ENCODE results near the gene CHGA.

CHGA gene

DNA sequence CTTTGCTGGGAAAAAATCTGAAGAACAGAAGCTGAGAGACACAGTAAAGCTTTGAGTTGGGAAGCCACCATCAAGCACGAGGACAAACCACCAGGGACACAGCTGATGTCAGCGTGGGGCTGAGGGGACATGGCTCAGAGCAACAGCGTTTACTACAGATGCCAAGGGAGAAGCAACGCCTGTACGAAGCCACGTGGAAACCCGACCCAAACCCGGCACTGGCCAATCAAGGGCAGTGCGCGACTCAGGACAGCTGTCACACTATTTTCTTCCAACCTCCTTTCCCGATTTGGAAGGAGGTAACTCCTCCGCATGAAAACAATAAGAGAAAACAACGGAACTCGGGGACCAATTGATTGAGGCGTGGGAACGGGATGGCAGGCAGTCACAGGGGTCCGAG lies 20.2 kb upstream of the CHGA start:
- DNase-seq (ENCODE audit: low read depth) = no peak
- TF ChIP-seq CTCF (IDR thresholded peaks at IDR 0.05; ENCODE audit: control insufficient read depth, insufficient read depth, low read depth, low read length, missing control alignments) = no peak
- no peak overlapping the region for H3K4me3 ChIP-seq (ENCODE audit: control insufficient read depth, low read depth, low read length)

DNA sequence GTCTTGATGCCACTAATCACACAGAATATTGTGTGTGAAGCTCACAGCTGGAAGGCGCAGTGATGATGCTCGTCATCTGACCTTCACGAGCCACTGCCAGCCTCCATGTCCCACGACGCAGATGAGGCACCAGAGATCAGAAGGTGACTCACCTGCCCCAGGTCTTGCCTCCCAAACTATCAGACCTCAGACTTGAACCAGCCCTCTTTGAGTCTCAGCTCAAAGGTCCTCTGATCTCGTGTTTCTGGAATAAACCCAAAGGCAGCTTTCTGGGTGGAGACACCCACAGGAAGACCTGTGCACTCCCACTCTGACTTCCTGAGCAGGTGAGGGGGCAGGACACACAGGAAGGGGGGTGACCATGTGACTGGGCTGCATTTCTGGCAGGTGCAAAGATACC lies 19.6 kb upstream of the CHGA start:
- TF ChIP-seq CTCF (IDR thresholded peaks at IDR 0.05; ENCODE audit: control insufficient read depth, insufficient read depth, low read depth, low read length, missing control alignments) = no peak
- DNase-seq (ENCODE audit: low read depth) = no peak
- H3K4me3 ChIP-seq (ENCODE audit: control insufficient read depth, low read depth, low read length) = no peak overlapping the region

DNA sequence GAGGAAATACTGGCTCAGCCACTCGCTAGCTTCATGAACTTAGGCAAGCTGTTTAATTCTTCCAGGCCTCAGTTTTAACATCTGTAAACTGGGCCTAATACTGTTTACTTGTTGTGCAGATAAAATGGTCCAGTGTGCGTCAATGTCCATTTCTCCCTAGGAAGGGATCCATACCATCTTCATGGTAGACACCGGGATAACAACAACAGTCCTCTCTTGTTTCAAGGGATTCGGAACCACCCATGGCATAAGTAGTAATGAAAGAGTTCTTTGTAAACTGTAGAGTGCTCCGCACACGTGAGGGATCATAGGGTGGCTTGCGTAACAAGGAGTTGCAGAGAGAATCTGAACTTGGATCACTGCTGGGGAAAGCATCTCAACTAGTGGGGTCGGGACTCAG lies 17.3 kb upstream of the CHGA start:
- H3K4me3 ChIP-seq (ENCODE audit: control insufficient read depth, low read depth, low read length) = no peak overlapping the region
- no peak for TF ChIP-seq CTCF (IDR thresholded peaks at IDR 0.05; ENCODE audit: control insufficient read depth, insufficient read depth, low read depth, low read length, missing control alignments)
- DNase-seq (ENCODE audit: low read depth) = no peak

GRCh38 chr14:92906420-92906819 lies 16.5 kb upstream of the CHGA start:
- no peak for DNase-seq (ENCODE audit: low read depth)
- no peak for TF ChIP-seq CTCF (IDR thresholded peaks at IDR 0.05; ENCODE audit: control insufficient read depth, insufficient read depth, low read depth, low read length, missing control alignments)
- H3K4me3 ChIP-seq (ENCODE audit: control insufficient read depth, low read depth, low read length) = no peak overlapping the region

- no peak for DNase-seq (ENCODE audit: low read depth)
- TF ChIP-seq CTCF (IDR thresholded peaks at IDR 0.05; ENCODE audit: control insufficient read depth, insufficient read depth, low read depth, low read length, missing control alignments) = no peak
Observed at GRCh38 chr14:92906823-92907222, 16.1 kb upstream of the CHGA start.

DNA sequence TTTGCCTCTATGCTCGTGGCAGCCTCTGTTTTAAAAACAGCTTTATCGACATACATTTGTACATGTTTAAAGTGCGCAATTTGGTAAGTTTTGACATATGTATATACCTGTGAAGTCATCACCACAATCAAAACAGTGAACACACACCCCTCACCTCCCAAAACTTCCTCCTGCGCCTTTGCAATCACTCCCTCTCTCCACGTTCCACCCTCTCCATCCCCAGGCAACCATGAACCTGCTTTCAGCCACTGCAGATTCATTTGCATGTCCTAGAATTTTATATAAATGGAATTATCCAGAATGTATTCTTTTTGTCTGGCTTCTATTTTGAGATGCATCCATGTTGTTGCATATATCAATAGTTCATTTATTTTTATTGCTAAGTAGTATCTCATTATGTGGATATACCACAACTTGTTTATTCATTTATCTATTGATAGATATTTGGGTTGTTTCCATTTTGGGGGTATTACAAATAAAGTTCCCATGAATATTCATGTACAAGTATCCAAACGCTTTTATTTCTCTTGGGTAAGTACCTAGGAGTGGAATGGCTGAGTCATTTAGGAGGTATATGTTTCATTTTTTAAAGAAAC lies 15.5 kb upstream of the CHGA start:
- no peak for TF ChIP-seq CTCF (IDR thresholded peaks at IDR 0.05; ENCODE audit: control insufficient read depth, insufficient read depth, low read depth, low read length, missing control alignments)
- H3K4me3 ChIP-seq (ENCODE audit: control insufficient read depth, low read depth, low read length) = no peak overlapping the region
- DNase-seq (ENCODE audit: low read depth) = no peak

More at GRCh38 chr14:92906823-92907222, 16.1 kb upstream of the CHGA start:
- no peak overlapping the region for H3K4me3 ChIP-seq (ENCODE audit: control insufficient read depth, low read depth, low read length)
